Uterus (tissue), 2 donors: ENCODE results near the gene BDKRB2.

ENCODE experiments used
- CTCF ChIP-seq, 4 experiments: fragments of 200-600 bp in 2 of 4; fragments of 450-650 bp in 2 of 4; sonication (generic) in 2 of 4; IDR thresholded peaks; one replicate each; pipeline ENCODE4 v1.5.1; 2016 to 2019; ENCODE audit warnings: antibody characterized with exemption in 4 of 4, mild to moderate bottlenecking in 2 of 4, moderate library complexity in 1 of 4
- POLR2A ChIP-seq, 2 donors: fragments of 450-650 bp; IDR thresholded peaks; one replicate each; pipeline ENCODE4 v1.6.1; 2016; ENCODE audit warnings: antibody characterized with exemption in 2 of 2, mild to moderate bottlenecking in 1 of 2, moderate library complexity in 1 of 2

- TF ChIP-seq CTCF (IDR thresholded peaks at IDR 0.05) (no peak), POLR2A (IDR thresholded peaks at IDR 0.05) (no peak)
These were observed 52.4 kb downstream of the BDKRB2 start for GRCh38 chr14:96257056-96257455.
